HG02943 (cell line): ENCODE data around the gene SRRM3.
"Not testable (repeated sequence)": the region's sequence is repeated elsewhere in the genome, so short reads cannot be mapped to it uniquely, and the experiment has no call there.

Source experiments
- ATAC-seq: cut with Tn5 transposase; IDR thresholded peaks from one replicate; pipeline ENCODE4 v1.9.1; 2021; ENCODE audit warnings: mild to moderate bottlenecking, low read depth, moderate library complexity; ENCODE audit not compliant: unreplicated experiment

The SRRM3 gene

GRCh38 chr7:76285604-76286374 lies 84.1 kb downstream of the SRRM3 start:
- ATAC-seq: no peak

- ATAC-seq: no peak
Observed at GRCh38 chr7:76286842-76287403, 85.2 kb downstream of the SRRM3 start.

- not testable (repeated sequence) for ATAC-seq
Observed at GRCh38 chr7:76290847-76291350, 89.2 kb downstream of the SRRM3 start.

- peak; percentile 68 for ATAC-seq
Observed at GRCh38 chr7:76291351-76292212, 89.9 kb downstream of the SRRM3 start.

- no peak for ATAC-seq
Observed at GRCh38 chr7:76292213-76292573, 90.5 kb downstream of the SRRM3 start.

- not testable (repeated sequence) for ATAC-seq
Observed at GRCh38 chr7:76292911-76293310, 91.2 kb downstream of the SRRM3 start.

GRCh38 chr7:76293407-76293901 lies 91.8 kb downstream of the SRRM3 start:
- ATAC-seq: no peak

- no peak for ATAC-seq
Observed at GRCh38 chr7:76294344-76295024, 92.8 kb downstream of the SRRM3 start.

GRCh38 chr7:76296743-76297740 lies 95.3 kb downstream of the SRRM3 start:
- no peak for ATAC-seq

- ATAC-seq: no peak
Observed at GRCh38 chr7:76300166-76300731, 98.6 kb downstream of the SRRM3 start.

GRCh38 chr7:76301000-76301399 lies 99.3 kb downstream of the SRRM3 start:
- no peak for ATAC-seq

- ATAC-seq: no peak
Observed at GRCh38 chr7:76302347-76303201, 100.9 kb downstream of the SRRM3 start, which contains the start of gene HSPB1. HSPB1 (plus strand) TSS chr7:76302673; CDS start chr7:76302713, 40 bp downstream.

GRCh38 chr7:76303202-76304147 lies 101.8 kb downstream of the SRRM3 start:
- no peak for ATAC-seq

GRCh38 chr7:76304888-76305375 lies 103.2 kb downstream of the SRRM3 start:
- no peak for ATAC-seq

GRCh38 chr7:76308874-76309273 lies 107.2 kb downstream of the SRRM3 start:
- not testable (repeated sequence) for ATAC-seq

GRCh38 chr7:76309341-76310101 lies 107.8 kb downstream of the SRRM3 start:
- ATAC-seq: not testable (repeated sequence)
